HepG2 (cell line): ENCODE measurements around the gene TULP3. TPM values are rescaled to one million over a fixed set of nuclear protein-coding genes. Genes with fewer than 3 reads are reported as not detected.

ENCODE experiments used
- CAMTA2 ChIP-seq: sonication (generic); formaldehyde crosslinking; IDR thresholded peaks from 2 replicates; pipeline ENCODE4 v1.4.0; 2020; ENCODE audit warnings: mild to moderate bottlenecking, missing genetic modification reagents, borderline replicate concordance
- FOXA1 ChIP-seq, 2 experiments: fragments of 450-650 bp in 1 of 2; sonication (generic) in 1 of 2; formaldehyde crosslinking in 1 of 2; IDR thresholded peaks; 2 replicates each; pipeline versions ENCODE4 v1.4.0 to v1.6.1; 2016 to 2020; ENCODE audit warnings: missing genetic modification reagents in 1 of 2
- GLI4 ChIP-seq: sonication (generic); formaldehyde crosslinking; IDR thresholded peaks from 2 replicates; pipeline ENCODE4 v1.5.1; 2020; ENCODE audit warnings: missing genetic modification reagents, mild to moderate bottlenecking, moderate library complexity, borderline replicate concordance
- GMEB1 ChIP-seq: sonication (generic); formaldehyde crosslinking; IDR thresholded peaks from 2 replicates; pipeline ENCODE4 v1.5.1; 2020; ENCODE audit warnings: missing genetic modification reagents, mild to moderate bottlenecking, borderline replicate concordance
- HOXA9 ChIP-seq: sonication (generic); formaldehyde crosslinking; IDR thresholded peaks from 2 replicates; pipeline ENCODE4 v1.8.1; 2022; ENCODE audit warnings: missing genetic modification reagents, mild to moderate bottlenecking, moderate library complexity, borderline replicate concordance
- KMT2B ChIP-seq: IDR thresholded peaks from 2 replicates; pipeline ENCODE4 v1.6.1; 2016; ENCODE audit warnings: missing genetic modification reagents, missing compliant biosample characterization
- MXI1 ChIP-seq: IDR thresholded peaks from 3 replicates; pipeline ENCODE4 v1.6.1; 2012; ENCODE audit warnings: low read depth, low read length, inconsistent platforms, borderline replicate concordance
- POGZ ChIP-seq: sonication (generic); formaldehyde crosslinking; IDR thresholded peaks from 2 replicates; pipeline ENCODE4 v1.4.0; 2020; ENCODE audit warnings: mild to moderate bottlenecking, missing genetic modification reagents
- POLR2A ChIP-seq, 2 experiments: IDR thresholded peaks; 2 replicates each; pipeline ENCODE4 v1.6.1; 2011; ENCODE audit warnings: low read depth in 2 of 2, low read length in 2 of 2, mild to moderate bottlenecking in 1 of 2, moderate library complexity in 1 of 2; ENCODE audit not compliant: insufficient read depth in 1 of 2
- RFX3 ChIP-seq: IDR thresholded peaks from 2 replicates; pipeline ENCODE4 v1.6.1; 2016; ENCODE audit warnings: missing biosample characterization, missing genetic modification reagents
- SIN3A ChIP-seq: IDR thresholded peaks from 2 replicates; pipeline ENCODE4 v1.6.1; 2011; ENCODE audit warnings: low read depth, mild to moderate bottlenecking, control low read depth, low read length, borderline replicate concordance
- SOX5 ChIP-seq: IDR thresholded peaks from 2 replicates; pipeline ENCODE4 v1.6.1; 2016; ENCODE audit warnings: borderline replicate concordance
- ZBTB3 ChIP-seq: sonication (generic); formaldehyde crosslinking; IDR thresholded peaks from 2 replicates; pipeline ENCODE4 v1.4.0; 2020; ENCODE audit warnings: low read depth, mild to moderate bottlenecking, moderate library complexity, missing genetic modification reagents, borderline replicate concordance
- ZBTB7B ChIP-seq: sonication (generic); formaldehyde crosslinking; IDR thresholded peaks from 2 replicates; pipeline ENCODE4 v1.4.0; 2020; ENCODE audit warnings: missing genetic modification reagents
- ZFYVE20 ChIP-seq: sonication (generic); formaldehyde crosslinking; IDR thresholded peaks from 2 replicates; pipeline ENCODE4 v1.8.0; 2023; ENCODE audit warnings: low read depth, mild to moderate bottlenecking, moderate library complexity, missing genetic modification reagents, borderline replicate concordance
- ZNF256 ChIP-seq: sonication (generic); formaldehyde crosslinking; conservative IDR thresholded peaks from 2 replicates; pipeline ENCODE4 v1.4.0; 2020; ENCODE audit warnings: missing genetic modification reagents
- ZNF44 ChIP-seq: sonication (generic); formaldehyde crosslinking; IDR thresholded peaks from 2 replicates; pipeline ENCODE4 v1.5.1; 2020; ENCODE audit warnings: mild to moderate bottlenecking, missing genetic modification reagents
- ZNF543 ChIP-seq: sonication (generic); formaldehyde crosslinking; IDR thresholded peaks from 2 replicates; pipeline ENCODE4 v1.4.0; 2020; ENCODE audit warnings: mild to moderate bottlenecking, missing genetic modification reagents
- ZNF607 ChIP-seq: sonication (generic); formaldehyde crosslinking; IDR thresholded peaks from 2 replicates; pipeline ENCODE4 v1.5.1; 2020; ENCODE audit warnings: missing genetic modification reagents, mild to moderate bottlenecking, borderline replicate concordance
- polyA plus RNA-seq, 8 experiments: library from polyadenylated mRNA; depleted of rRNA in 3 of 8; stranded (reverse) in 7 of 8; unstranded in 1 of 8; fragments of >200 nt; fragmentation: Illumina TruSeq in 4 of 8; extraction: Trizol in 4 of 8; gene quantifications; 2 replicates each; pipeline versions ENCODE4 v1.2.1 to v1.2.3, GENCODE V29; 2011 to 2016; ENCODE audit warnings: low read depth in 4 of 8, missing spikeins in 1 of 8, mixed read lengths in 1 of 8; ENCODE audit not compliant: insufficient read depth in 1 of 8
- total RNA-seq, 5 experiments: library from RNA; depleted of rRNA; stranded (reverse); fragments of >200 nt; fragmentation: Illumina TruSeq; extraction: Trizol; gene quantifications; 2 replicates each; pipeline ENCODE4 v1.2.3, GENCODE V29; 2016; ENCODE audit warnings: low read depth in 1 of 5
- TF ChIP-seq, protein P1 (sequence below): sonication (generic); formaldehyde crosslinking; IDR thresholded peaks from 2 replicates; pipeline ENCODE4 v1.4.0; 2020; ENCODE audit warnings: low read depth, mild to moderate bottlenecking, missing genetic modification reagents
- TF ChIP-seq, protein P2 (sequence below): sonication (generic); formaldehyde crosslinking; IDR thresholded peaks from 2 replicates; pipeline ENCODE4 v1.5.1; 2020; ENCODE audit warnings: mild to moderate bottlenecking, missing genetic modification reagents
- TF ChIP-seq, protein P3 (sequence below): sonication (generic); formaldehyde crosslinking; IDR thresholded peaks from 2 replicates; pipeline ENCODE4 v1.8.0; 2022; ENCODE audit warnings: mild to moderate bottlenecking, missing genetic modification reagents; ENCODE audit not compliant: insufficient replicate concordance

Gene TULP3
- total and polyA plus RNA-seq, 2 of the 13 experiments (the other 11 are each of a cell fraction or from before 2014, with no cell fraction given): 11.2 to 13.2 TPM

DNA sequence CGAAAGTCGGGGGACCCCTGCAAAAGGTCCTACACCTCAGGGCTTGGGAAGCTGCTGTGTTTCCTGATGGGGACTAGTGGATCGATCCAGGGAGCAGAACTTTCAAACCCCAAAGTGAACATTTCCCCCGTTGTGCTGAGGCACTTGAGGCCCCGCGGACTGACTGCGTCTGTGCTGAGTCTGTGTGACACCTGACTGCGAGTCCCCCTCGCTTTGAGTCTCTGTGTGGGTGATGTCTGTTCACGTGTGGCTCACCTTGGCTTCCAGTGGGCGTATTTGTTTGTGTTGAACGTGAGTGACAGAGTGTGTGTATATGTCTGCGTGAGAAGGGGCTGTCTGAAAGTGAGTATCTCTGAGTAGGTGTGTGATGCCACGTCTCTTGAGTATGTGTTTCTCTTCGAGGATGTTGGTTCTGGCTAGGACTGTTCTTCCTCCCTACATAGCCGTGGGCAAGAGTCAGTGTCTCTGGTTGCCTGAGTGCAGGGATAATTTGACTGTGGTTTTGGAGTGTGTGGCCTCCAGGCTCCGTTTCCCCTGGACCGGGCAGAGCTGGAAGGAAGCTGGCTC is 69.8 kb downstream of the TULP3 start (continued):
- TF ChIP-seq ZBTB3 (CRISPR knock-in tag) (no peak), ZNF256 (CRISPR knock-in tag) (no peak), CAMTA2 (CRISPR knock-in tag) (no peak), ZBTB7B (no peak), ZNF44 (0 out of 2 replicates have a peak, but pooled peaks have one; percentile 44), GMEB1 (peak; percentile 29; the same call in 1 of the 2 replicates), ZFYVE20 (CRISPR knock-in tag) (no peak), MXI1 (peak; percentile 2; the same call in 1 of the 3 replicates), FOXA1 (IDR thresholded peaks at IDR 0.05) (no peak), FOXA1 (CRISPR knock-in tag; IDR thresholded peaks at IDR 0.05) (no peak), HOXA9 (CRISPR knock-in tag) (no peak), GLI4 (CRISPR knock-in tag) (no peak), POGZ (no peak), KMT2B (no peak; the same call in 1 of the 2 replicates), SOX5 (0 out of 2 replicates have a peak, but pooled peaks have one; percentile 7), POLR2A (IDR thresholded peaks at IDR 0.05; ENCODE audit: insufficient read depth in 1 of 2, low read depth in 2 of 2, low read length in 2 of 2) (peak in 1 of 2 experiments; percentile 24; a peak in 1 of 4 replicates), ZNF543 (CRISPR knock-in tag) (no peak), ZNF607 (CRISPR knock-in tag) (no peak), SIN3A (no peak), RFX3 (CRISPR knock-in tag) (no peak)
- TF ChIP-seq, protein P1, sequence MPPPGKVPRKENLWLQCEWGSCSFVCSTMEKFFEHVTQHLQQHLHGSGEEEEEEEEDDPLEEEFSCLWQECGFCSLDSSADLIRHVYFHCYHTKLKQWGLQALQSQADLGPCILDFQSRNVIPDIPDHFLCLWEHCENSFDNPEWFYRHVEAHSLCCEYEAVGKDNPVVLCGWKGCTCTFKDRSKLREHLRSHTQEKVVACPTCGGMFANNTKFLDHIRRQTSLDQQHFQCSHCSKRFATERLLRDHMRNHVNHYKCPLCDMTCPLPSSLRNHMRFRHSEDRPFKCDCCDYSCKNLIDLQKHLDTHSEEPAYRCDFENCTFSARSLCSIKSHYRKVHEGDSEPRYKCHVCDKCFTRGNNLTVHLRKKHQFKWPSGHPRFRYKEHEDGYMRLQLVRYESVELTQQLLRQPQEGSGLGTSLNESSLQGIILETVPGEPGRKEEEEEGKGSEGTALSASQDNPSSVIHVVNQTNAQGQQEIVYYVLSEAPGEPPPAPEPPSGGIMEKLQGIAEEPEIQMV: 0 out of 2 replicates have a peak, but pooled peaks have one; percentile 12
- TF ChIP-seq, protein P2, sequence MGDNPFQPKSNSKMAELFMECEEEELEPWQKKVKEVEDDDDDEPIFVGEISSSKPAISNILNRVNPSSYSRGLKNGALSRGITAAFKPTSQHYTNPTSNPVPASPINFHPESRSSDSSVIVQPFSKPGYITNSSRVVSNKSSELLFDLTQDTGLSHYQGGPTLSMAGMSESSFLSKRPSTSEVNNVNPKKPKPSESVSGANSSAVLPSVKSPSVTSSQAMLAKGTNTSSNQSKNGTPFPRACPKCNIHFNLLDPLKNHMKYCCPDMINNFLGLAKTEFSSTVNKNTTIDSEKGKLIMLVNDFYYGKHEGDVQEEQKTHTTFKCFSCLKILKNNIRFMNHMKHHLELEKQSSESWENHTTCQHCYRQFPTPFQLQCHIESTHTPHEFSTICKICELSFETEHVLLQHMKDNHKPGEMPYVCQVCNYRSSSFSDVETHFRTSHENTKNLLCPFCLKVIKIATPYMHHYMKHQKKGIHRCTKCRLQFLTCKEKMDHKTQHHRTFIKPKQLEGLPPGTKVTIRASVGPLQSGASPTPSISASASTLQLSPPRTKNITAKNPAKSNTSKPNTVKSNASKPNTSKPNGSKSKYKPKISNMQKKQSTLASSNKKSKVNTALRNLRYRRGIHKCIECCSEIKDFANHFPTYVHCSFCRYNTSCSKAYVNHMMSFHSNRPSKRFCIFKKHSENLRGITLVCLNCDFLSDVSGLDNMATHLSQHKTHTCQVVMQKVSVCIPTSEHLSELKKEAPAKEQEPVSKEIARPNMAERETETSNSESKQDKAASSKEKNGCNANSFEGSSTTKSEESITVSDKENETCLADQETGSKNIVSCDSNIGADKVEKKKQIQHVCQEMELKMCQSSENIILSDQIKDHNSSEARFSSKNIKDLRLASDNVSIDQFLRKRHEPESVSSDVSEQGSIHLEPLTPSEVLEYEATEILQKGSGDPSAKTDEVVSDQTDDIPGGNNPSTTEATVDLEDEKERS (CRISPR knock-in tag): 0 out of 2 replicates have a peak, but pooled peaks have one; percentile 46
- TF ChIP-seq, protein P3, sequence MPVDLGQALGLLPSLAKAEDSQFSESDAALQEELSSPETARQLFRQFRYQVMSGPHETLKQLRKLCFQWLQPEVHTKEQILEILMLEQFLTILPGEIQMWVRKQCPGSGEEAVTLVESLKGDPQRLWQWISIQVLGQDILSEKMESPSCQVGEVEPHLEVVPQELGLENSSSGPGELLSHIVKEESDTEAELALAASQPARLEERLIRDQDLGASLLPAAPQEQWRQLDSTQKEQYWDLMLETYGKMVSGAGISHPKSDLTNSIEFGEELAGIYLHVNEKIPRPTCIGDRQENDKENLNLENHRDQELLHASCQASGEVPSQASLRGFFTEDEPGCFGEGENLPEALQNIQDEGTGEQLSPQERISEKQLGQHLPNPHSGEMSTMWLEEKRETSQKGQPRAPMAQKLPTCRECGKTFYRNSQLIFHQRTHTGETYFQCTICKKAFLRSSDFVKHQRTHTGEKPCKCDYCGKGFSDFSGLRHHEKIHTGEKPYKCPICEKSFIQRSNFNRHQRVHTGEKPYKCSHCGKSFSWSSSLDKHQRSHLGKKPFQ (CRISPR knock-in tag): peak; percentile 20
